SK-N-DZ (cell line): ENCODE data around the gene CCNG1. TPM values are rescaled to one million over a fixed set of nuclear protein-coding genes. Genes with fewer than 3 reads are reported as not detected.
"Not testable (repeated sequence)": the region's sequence is repeated elsewhere in the genome, so short reads cannot be mapped to it uniquely, and the experiment has no call there.

ENCODE experiments used
- DNase-seq: peaks from one replicate; pipeline ENCODE4 v3.0.0-alpha.2; 2015; ENCODE audit warnings: low spot score
- polyA plus RNA-seq, 2 experiments: library from polyadenylated mRNA; depleted of rRNA; stranded (reverse); fragments of >200 nt; gene quantifications; 2 replicates each; pipeline ENCODE4 v1.2.3, GENCODE V29; 2014

CCNG1 gene, protein sequence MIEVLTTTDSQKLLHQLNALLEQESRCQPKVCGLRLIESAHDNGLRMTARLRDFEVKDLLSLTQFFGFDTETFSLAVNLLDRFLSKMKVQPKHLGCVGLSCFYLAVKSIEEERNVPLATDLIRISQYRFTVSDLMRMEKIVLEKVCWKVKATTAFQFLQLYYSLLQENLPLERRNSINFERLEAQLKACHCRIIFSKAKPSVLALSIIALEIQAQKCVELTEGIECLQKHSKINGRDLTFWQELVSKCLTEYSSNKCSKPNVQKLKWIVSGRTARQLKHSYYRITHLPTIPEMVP
- 85.2 and 90.3 TPM in 2 replicates for polyA plus RNA-seq (2014; cell fraction: cytosol; rRNA removed)
- 47.7 and 57.7 TPM in 2 replicates for polyA plus RNA-seq (2014; cell fraction: nucleus; rRNA removed)

DNA sequence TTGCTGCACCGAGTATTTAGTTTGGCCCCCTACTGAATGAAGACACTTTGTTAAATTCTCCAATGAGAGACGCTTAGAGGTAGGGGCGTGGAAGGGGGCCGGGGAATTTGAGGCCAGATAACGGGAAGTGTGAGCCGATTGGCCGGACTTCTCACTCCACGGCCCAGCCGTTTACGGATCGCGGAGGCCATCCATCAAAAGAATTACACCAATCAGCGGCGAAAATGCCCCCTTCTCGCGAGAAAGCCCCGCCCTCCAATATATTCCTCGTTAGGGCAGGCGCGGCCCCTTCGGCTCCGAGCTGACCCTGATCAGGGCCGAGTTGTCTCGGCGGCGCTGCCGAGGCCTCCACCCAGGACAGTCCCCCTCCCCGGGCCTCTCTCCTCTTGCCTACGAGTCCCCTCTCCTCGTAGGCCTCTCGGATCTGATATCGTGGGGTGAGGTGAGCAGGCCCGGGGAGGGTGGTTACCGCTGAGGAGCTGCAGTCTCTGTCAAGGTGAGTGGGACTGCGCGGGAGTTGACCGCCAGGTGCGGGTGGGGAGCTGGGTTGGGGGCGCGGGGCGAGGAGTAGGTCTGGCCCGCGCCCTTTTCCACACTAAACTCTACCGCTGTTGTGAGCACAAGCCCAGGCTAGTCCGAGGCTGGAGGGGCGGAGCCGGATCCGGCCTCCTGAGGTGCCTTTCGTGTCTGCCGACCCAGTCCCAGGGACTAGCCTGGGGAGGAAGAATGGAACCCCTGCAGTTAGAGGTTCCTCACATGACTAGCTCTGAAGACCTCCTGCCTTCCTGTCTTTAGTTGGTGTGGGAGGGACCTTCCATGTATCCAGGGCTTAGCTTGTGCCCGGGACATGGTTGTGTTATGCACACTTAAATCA, at the start of gene CCNG1:
Gene CCNG1 (plus strand): TSS at position 287 of the 874 bp plus-strand sequence. CDS start 1,662 bp downstream, outside the sequence.
- peak; percentile 98 for DNase-seq

DNA sequence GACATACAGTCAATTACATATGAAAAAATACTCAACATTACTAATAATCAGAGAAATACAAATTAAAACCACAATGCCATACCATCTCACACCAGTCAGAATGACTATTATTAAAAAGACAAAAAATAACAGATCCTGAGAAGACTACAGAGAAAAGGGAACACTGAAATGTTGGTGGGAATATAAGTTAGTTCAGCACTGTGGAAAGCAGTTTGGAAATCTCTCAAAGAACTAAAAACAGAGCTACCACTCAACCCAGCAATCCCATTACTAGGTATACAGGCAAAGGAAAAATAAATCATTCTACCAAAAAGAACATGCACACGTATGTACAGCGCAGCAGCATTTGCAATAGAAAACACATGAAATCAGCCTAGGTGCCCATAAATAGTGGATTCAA, 41.6 kb upstream of the CCNG1 start:
- DNase-seq: no peak

DNA sequence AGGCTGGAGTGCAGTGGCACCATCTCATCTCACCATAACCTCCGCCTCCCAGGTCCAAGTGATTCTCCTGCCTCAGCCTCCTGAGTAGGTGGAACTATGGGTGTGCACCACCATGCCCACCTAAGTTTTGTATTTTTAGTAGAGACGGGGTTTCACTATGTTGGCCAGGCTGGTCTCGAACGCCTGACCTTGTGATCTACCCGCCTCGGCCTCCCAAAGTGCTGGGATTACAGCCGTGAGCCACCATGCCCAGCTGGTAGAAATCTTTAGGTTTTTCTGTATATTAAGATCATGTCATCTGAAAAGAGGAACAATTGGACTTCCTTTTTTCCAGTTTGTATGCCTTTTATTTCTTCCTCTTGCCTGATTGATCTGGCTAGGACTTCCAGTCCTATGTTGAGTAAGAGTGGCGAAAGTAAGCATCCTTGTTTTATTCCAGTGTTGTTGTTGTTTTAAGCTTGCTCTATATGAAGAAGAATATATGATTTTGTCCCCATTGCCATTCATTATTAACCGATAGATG, 40.5 kb upstream of the CCNG1 start:
- DNase-seq: not testable (repeated sequence)

DNA sequence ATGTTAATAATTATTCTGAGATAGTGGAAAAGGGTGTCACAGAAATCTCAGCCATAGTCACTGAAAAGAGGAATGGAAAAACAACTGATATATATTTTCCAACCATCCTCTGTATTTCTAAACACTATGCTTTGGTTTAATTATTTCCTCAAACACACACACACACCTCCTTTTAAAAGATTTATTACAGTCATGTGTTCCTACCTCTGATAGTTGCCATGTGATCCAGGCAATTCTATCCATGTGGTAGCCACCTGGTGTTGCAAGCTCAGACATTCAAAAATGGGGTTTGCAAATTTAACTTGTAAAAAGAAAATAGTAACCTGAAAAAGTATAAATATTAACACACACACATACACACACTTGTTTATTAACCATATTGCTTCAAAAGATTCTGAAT, 40.0 kb upstream of the CCNG1 start:
- DNase-seq: no peak

DNA sequence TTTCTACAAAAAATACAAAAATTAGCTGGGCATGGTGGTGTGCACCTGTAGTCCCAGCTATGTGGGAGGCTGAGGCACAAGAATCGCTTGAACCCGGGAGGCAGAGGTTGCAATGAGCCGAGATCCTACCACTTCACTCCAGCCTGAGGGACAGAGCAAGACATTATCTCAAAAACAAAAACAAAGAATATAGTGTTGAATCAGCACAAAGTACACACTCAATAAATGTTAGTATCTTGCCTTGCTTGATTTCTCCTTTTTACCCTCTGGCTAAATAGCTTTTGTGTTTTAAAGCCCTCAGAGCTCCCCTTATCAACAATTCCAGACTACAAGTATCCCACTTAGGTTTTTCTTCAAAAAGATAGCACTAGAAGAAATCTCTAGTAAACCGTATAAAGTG, 37.5 kb upstream of the CCNG1 start:
- DNase-seq: no peak

DNA sequence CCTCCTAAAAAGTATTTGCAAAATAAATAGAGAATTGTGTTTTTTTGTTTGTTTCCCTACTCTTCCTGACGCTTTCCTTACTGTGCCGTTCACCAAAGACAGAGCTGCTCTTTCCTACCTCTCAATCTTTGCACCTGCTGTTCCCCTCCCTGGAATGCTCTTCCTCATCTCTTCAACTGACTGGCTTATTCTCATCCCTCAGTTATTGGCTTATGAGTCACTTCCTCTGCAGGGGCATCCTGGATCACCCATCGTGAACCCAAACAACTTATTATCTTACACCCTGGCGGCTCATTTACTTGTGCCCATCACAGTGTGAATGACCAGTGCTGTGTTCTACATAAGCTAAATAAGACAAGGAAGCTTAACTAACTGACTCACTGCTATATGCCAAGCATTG, 36.1 kb upstream of the CCNG1 start:
- no peak for DNase-seq

DNA sequence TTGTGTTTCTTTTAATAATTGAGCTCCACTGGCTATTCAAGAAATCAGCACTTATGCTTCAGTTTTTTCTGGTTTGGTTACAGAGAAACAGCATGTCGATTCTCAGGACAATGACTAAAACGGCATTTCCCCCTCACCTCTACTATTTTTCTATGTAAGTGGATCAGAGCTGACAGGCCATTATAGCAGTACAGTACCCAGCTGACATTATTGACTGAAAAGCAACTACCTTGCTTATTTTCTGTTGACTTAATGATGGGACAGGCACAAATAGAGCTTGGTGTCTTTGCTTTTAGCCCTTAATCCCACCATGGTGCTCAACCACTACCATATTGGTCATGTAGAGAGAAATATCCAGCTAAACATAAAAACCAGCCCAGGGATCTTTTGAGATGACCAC, 35.4 kb upstream of the CCNG1 start:
- DNase-seq: no peak

DNA sequence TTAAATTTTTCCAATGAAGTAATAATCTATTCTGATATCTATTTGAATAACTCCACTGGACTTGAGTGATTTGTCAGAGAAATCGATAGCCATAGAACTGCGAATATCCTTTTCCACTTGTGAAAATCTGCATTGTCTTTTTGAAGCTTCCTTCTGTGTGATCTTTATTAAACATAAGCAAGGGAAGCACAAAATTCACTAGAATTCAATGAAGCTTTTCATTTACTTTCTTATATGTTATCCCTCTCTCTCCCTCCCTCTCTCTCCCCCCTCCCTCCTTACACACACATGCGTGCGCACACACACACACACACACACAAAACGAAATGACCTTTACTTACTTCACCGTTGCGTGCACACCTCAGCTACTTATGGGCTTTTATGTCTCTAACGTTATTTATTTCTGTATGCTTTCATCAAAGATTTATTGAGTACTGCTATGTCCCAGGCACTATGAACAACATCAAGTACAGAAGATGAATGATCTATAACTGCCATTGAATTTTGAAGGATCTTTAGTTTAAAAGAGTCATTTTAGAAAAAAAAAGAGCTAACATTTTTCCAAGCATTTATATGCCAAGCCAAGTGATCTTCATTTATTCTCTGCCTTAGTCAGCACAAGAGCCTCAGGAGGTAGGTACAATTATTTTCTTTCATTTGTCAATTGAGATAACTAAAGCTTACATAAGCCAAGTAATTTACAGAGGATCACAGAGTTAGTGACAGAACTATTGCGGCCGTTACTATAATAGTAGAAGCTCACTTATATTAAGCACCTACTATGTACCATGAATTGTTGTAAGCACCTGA, 32.8 kb upstream of the CCNG1 start:
- DNase-seq: no peak

DNA sequence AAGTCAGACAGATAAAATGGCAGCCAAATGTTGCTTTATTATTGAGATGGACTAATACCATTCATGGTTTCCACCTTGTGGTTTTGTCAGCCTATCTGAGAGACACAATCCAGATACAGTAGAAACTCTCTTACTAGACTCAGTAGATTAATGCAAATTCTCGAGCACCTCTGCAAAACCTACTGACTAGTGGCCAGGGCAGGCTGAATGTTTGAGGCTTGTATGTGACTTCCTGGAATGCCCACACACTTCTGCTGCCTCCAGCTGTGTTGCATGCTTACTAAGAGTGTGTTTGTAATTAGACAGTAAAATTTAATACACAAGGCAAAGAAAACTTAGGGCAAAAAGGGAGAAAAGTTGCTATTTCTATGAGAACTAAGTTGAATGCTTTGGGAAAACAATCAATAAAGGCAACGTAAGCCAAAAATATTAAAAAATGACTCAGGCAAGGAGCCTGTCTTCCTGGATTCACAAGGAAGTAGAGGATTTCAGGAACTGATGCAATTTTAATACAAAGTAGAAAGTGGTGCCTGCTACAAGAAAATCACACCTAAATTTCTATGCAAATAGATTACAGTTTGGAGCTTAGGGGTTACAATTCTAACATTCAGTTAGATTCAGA, 30.2 kb upstream of the CCNG1 start:
- no peak for DNase-seq

DNA sequence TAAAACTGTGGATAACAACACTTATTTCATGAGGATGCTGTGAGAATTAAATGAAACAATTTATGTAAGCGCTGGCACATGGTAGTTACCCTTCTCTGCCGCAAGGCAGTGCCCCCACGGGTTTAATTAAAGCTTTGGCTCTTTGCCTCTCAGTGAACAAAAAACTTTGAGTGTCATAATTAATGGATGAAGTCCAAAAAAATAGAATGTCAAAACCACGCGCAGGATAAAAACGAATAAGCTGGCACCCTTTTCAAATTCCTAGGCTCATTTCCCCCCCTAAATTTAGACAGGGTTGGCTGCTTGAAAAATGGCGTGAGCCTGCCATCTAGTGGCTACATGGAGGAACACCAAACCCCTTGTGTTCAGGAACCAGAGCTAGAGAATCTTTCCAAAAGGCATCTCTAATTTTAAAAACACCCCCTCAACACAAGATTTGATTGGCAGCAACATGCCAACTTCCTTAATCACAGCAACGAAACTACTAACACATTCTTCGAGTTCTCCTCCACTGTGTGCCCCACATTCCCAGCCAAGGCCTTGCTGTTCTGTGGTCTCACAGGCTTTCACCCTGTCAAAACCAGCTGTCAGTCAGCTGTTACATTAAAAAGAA, 29.0 kb upstream of the CCNG1 start:
- peak; percentile 58 for DNase-seq

DNA sequence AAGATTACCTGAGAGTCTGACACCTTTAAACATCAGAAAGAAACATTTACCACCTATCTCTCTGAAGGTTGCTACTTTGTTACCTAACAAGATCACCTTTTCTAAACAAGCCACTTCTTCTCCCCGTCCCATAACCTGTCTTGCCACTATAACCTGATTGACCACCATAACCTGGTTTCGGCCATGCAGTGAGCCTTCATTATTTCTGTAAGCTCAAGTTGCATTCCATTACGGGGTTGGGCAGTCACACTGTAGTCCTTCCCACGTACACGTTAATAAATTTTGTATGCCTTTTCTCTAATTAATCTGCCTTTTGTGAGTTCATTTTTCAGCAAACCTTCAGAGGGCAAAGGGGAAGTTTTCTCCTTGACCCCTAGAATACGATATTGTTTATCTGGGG, 28.0 kb upstream of the CCNG1 start:
- no peak for DNase-seq

DNA sequence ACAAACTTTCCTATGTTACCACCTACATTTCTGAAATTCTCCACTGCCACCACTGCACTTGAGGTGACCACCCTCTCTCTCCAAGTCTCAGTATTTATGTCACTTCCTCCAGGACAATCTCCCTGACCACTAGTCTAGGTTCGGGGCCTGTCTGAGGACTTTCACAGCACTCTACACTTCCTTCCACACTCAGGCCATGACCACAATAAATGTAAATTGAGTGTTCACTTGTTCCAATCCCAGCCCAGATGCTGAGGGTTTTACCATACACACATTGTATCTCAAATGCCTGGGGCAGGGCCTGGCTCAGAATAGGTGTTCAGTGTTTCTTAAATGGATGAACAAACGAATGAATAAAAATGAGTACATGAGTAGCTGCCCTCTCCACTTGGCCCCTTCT, 26.9 kb upstream of the CCNG1 start:
- DNase-seq: no peak

DNA sequence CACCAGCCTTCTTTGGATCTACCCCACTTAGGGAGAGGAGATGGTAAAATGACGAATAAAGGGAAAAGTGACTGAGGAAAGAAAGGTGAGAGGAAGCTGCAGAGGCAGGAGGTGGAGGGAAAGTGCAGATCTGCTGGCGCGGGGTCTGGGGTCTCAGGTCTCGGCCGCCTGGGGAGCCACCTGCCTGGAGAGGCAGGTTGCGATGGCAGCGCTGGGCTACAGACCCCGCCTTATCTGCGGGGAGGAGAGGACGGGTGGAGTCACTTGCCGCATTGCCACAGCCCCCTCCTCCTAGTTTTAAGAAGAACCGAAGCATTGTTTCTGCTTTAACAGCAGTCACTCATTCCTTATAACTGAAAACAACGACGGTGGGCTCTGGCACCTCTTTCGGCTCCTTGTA, 21.7 kb upstream of the CCNG1 start:
- not testable (repeated sequence) for DNase-seq

DNA sequence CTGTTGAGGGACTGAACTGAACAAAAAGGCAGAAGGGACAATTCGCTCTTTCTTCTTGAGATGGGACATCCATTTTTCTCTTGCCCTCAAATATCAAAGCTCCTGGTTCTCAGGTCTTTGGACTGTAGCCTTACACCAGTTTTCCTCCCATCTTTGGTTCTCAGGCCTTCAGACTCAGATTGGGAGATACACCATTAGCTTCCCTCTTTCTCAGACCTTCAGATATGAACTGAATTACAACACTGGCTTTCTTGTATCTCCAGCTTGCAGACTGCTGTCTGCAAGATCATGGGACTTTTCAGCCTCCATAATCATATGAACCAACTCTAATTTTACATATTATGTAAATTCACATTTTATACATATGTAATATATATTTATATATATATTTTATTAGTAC, 12.6 kb upstream of the CCNG1 start:
- no peak for DNase-seq

DNA sequence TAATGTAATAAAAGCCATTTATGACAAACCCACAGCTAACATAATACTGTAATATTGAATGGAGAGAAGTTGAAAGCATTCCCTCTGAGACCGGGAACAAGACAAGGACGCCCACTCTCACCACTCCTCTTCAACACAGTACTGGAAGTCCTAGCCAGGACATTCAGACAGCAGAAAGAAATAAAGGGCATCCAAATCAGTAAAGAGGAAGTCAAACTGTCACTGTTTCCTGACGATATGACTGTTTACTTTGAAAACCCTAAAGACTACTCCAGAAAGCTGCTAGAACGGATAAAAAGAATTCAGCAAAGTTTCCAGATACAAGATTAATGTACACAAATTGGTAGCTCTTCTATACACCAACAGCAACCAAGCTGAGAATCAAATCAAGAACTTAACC, 11.3 kb upstream of the CCNG1 start:
- not testable (repeated sequence) for DNase-seq

DNA sequence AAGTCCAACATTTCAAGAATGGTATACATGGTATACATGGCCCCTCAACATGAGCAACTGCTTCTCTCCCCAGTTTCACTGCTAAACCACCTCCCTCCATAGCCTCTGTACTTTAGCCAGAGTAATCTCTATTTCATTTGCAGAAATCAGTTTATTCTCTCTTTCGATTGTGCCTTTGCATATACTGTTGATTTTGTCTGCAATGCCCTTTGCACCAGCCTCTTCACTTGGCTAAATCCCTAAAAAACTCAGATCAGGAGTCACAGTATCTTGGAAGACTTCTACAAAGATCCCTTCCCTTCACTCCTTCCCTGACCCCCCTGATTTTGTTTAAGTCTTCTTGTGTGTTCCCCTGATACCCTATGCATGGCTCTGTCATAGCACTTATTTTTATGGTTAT, 4.9 kb upstream of the CCNG1 start:
- no peak for DNase-seq

DNA sequence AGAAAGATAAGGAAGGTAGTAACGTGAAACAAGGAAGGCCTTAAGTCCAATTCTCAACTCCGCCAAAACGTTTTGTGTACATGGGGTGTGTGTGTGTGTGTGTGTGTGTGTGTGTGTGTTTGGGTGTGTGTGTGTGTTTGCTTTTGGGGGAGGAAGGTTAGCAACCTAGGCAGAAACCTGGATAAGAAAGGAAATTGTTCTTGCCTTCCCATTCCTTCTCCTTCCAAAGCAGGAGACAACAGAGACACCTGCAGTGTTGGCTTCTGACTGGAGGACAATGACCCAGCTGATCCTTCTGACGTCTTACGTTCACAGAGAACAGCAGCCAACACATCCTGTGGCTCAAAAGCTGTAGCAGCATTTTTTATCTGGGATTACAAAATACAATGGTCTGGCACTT, 4.1 kb upstream of the CCNG1 start:
- no peak for DNase-seq

DNA sequence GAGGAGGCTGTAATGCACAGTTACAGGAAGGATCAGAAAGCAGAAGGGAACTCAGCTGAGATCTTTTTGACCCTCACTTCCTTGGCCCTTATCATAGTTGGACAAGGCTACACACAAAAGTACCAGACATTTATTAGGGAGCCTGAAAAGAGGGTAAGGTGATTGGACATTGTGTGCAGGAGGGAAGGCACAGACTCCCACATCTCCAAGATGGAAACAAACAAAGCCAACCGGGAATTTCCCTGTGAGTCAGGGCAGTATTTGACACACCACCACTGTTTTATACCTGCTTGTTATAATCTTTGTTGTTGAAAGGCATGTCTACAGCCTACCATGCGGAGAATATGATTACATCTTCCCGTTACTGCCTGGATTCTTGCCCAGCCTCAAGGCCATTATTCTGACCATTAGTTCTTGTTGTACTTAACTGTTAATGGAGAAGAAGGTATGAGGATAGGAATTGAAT, 3.0 kb upstream of the CCNG1 start:
- DNase-seq: no peak

DNA sequence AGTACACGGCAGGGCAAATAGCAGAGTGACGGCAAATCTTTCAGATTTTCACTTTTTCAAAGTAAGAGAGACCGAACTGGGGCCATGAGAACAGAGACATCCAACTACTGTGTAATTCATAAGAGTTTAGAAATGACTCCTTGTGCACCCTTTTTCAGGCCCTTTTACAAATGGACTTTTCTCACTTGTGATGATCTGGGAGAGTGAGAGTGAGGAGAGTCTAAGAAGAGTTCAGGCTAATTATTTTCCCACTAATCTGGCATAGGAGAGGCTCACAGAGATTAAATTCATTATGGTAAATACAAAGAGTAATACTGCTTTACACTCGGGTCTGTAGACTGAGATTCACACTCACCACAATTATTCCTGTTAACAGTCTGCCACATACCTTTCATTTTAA, 880 bp upstream of the CCNG1 start:
- no peak for DNase-seq

DNA sequence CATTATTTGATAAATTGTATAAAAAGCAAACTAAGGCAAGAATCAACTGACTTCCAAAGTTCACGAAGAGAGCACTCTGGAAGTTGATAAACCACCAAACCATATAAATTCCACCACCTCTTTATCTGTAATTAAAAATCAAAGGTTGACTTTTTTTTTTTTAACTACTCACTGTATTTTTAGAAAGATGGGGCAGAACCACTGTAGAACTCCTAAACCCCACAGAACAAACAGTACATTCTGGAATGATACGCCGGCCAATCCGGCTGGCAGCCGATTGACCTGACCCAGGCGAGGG, 435 bp upstream of the CCNG1 start:
- peak; percentile 17 for DNase-seq

DNA sequence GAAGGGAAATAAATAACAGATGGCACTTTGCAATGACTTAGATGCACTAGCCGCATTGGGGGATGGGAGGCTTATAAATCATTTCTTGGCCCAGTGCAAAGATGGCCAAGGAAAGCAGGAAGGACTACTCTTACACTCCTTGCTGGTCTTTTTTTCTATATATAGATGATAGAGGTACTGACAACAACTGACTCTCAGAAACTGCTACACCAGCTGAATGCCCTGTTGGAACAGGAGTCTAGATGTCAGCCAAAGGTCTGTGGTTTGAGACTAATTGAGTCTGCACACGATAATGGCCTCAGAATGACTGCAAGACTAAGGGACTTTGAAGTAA, 1.7 kb downstream of the CCNG1 start:
- no peak for DNase-seq
